CD8-positive, alpha-beta memory T cell (primary cell): ENCODE measurements around the gene YAF2. TPM values are rescaled to one million over a fixed set of nuclear protein-coding genes. Genes with fewer than 3 reads are reported as not detected.
"Not testable (repeated sequence)": the region's sequence is repeated elsewhere in the genome, so short reads cannot be mapped to it uniquely, and the experiment has no call there.

Source experiments
- CTCF ChIA-PET: fragments of 350-600 bp; sonication (Branson Sonifier 250); formaldehyde crosslinking; loops from one replicate; lab custom pipeline; 2021; ENCODE audit warnings: antibody characterized with exemption; lab: Charles Lee
- POLR2A ChIA-PET: fragments of 350-600 bp; sonication (Branson Sonifier 250); formaldehyde crosslinking; loops from one replicate; lab custom pipeline; 2021; ENCODE audit warnings: antibody characterized with exemption; lab: Charles Lee
- DNase-seq, 5 donors: peaks; one replicate each; pipeline versions ENCODE4 v3.0.0 to v3.0.0-alpha.2; 2020 to 2022; ENCODE audit warnings: mixed read lengths in 1 of 5
- H3K27ac ChIP-seq: one replicate; pipeline ENCODE4 v1.7.0; 2013; ENCODE audit warnings: low read depth, mild to moderate bottlenecking, low read length, moderate library complexity
- H3K27me3 ChIP-seq: 2 replicates; pipeline ENCODE4 v1.7.0; 2013; ENCODE audit warnings: low read length, mild to moderate bottlenecking; ENCODE audit not compliant: insufficient read depth, poor library complexity, severe bottlenecking
- H3K36me3 ChIP-seq: 2 replicates; pipeline ENCODE4 v1.7.0; 2013; ENCODE audit warnings: mild to moderate bottlenecking, low read length, moderate library complexity; ENCODE audit not compliant: insufficient read depth
- H3K4me1 ChIP-seq: 2 replicates; pipeline ENCODE4 v1.7.0; 2013; ENCODE audit warnings: mild to moderate bottlenecking, low read length, moderate library complexity; ENCODE audit not compliant: insufficient read depth
- H3K4me3 ChIP-seq: 2 replicates; pipeline ENCODE4 v1.7.0; 2013; ENCODE audit warnings: mild to moderate bottlenecking, low read length
- H3K9me3 ChIP-seq: 2 replicates; pipeline ENCODE4 v1.7.0; 2013; ENCODE audit warnings: mild to moderate bottlenecking, low read length
- H3K27ac Mint-ChIP-seq, 8 donors: one replicate each; pipeline ENCODE4 v1.8.0; 2020 to 2021; ENCODE audit warnings: mixed read lengths in 8 of 8, mild to moderate bottlenecking in 6 of 8, inconsistent platforms in 3 of 8, moderate library complexity in 3 of 8
- H3K27me3 Mint-ChIP-seq, 2 donors: one replicate each; pipeline ENCODE4 v1.8.0; 2020 to 2021; ENCODE audit warnings: mixed read lengths in 2 of 2, mild to moderate bottlenecking in 1 of 2, moderate library complexity in 1 of 2
- H3K36me3 Mint-ChIP-seq, 3 donors: one replicate each; pipeline ENCODE4 v1.8.0; 2020 to 2021; ENCODE audit warnings: mixed read lengths in 3 of 3, inconsistent platforms in 1 of 3, mild to moderate bottlenecking in 1 of 3
- H3K4me1 Mint-ChIP-seq, 3 donors: one replicate each; pipeline ENCODE4 v1.8.0; 2020 to 2021; ENCODE audit warnings: mixed read lengths in 3 of 3, inconsistent platforms in 1 of 3, mild to moderate bottlenecking in 1 of 3
- H3K4me3 Mint-ChIP-seq, 7 donors: one replicate each; pipeline ENCODE4 v1.8.0; 2020 to 2021; ENCODE audit warnings: mixed read lengths in 7 of 7, mild to moderate bottlenecking in 6 of 7, moderate library complexity in 4 of 7, inconsistent platforms in 2 of 7
- H3K9me3 Mint-ChIP-seq, 5 donors: one replicate each; pipeline ENCODE4 v1.8.0; 2020 to 2022; ENCODE audit warnings: mixed read lengths in 5 of 5, mild to moderate bottlenecking in 3 of 5, moderate library complexity in 2 of 5, inconsistent platforms in 1 of 5
- polyA plus RNA-seq: library from polyadenylated mRNA; unstranded; fragments of 300-500 nt; fragmentation: Illumina TruSeq; gene quantifications from one replicate; pipeline ENCODE4 v1.2.3, GENCODE V29; 2021
- total RNA-seq, 2 experiments: library from RNA; stranded (reverse); gene quantifications; one replicate each; pipeline ENCODE4 v1.2.3, GENCODE V29; 2021

YAF2 gene
- total and polyA plus RNA-seq, 3 experiments from 2014 or later: 26.3 to 37.8 (median 36.2) TPM

- no peak overlapping the region for H3K27ac Mint-ChIP-seq
- Histone ChIP-seq H3K9me3 (no peaks in the 10 kb centered on the region), H3K36me3 (no peaks in the 10 kb centered on the region), H3K4me3 (no peak overlapping the region), H3K27me3 (no peaks in the 10 kb centered on the region), H3K4me1 (no peaks in the 10 kb centered on the region), H3K27ac (no peak overlapping the region)
- H3K4me1 Mint-ChIP-seq: peaks cover 0 to 7% (median 0%) of the 10 kb centered on the region in 3 donors
- H3K4me3 Mint-ChIP-seq: no peak overlapping the region
- no peak for DNase-seq
- H3K27me3 Mint-ChIP-seq: no peaks in the 10 kb centered on the region
- ChIA-PET CTCF (interaction anchor here (1.4 kb wide), 1 partner anchor 52 kb away, joined by 3 read pairs; no protein-coding TSS in a partner anchor), POLR2A (no interaction called here)
- no peaks in the 10 kb centered on the region for H3K9me3 Mint-ChIP-seq
- H3K36me3 Mint-ChIP-seq: no peaks in the 10 kb centered on the region
Observed at GRCh38 chr12:42262271-42262670, 24.2 kb upstream of the YAF2 start.

- peaks cover 0 to 7% (median 0%) of the 10 kb centered on the region in 3 donors for H3K4me1 Mint-ChIP-seq
- Histone ChIP-seq H3K4me3 (no peak overlapping the region), H3K9me3 (no peaks in the 10 kb centered on the region), H3K36me3 (no peaks in the 10 kb centered on the region), H3K27ac (no peak overlapping the region), H3K4me1 (no peaks in the 10 kb centered on the region), H3K27me3 (no peaks in the 10 kb centered on the region)
- H3K9me3 Mint-ChIP-seq: no peaks in the 10 kb centered on the region
- no peak overlapping the region for H3K27ac Mint-ChIP-seq
- no peak overlapping the region for H3K4me3 Mint-ChIP-seq
- no peaks in the 10 kb centered on the region for H3K36me3 Mint-ChIP-seq
- no peak for DNase-seq
- no peaks in the 10 kb centered on the region for H3K27me3 Mint-ChIP-seq
- ChIA-PET CTCF (interaction anchor here (1.4 kb wide), 1 partner anchor 52 kb away, joined by 3 read pairs; no protein-coding TSS in a partner anchor), POLR2A (no interaction called here)
Observed at GRCh38 chr12:42261708-42262107, 23.7 kb upstream of the YAF2 start.

- Mint-ChIP-seq H3K27ac (no peak overlapping the region), H3K9me3 (no peaks in the 10 kb centered on the region), H3K27me3 (no peaks in the 10 kb centered on the region), H3K4me3 (no peak overlapping the region), H3K36me3 (no peaks in the 10 kb centered on the region), H3K4me1 (peaks cover 0 to 7% (median 0%) of the 10 kb centered on the region in 3 donors)
- Histone ChIP-seq H3K27ac (no peak overlapping the region), H3K27me3 (no peaks in the 10 kb centered on the region), H3K4me3 (no peak overlapping the region), H3K9me3 (no peaks in the 10 kb centered on the region), H3K4me1 (no peaks in the 10 kb centered on the region), H3K36me3 (no peaks in the 10 kb centered on the region)
- ChIA-PET POLR2A (no interaction called here), CTCF (no interaction called here)
- DNase-seq: no peak
Observed at GRCh38 chr12:42260518-42260917, 22.5 kb upstream of the YAF2 start.

GRCh38 chr12:42259699-42260098 is 21.7 kb upstream of the YAF2 start:
- Histone ChIP-seq H3K27me3 (no peaks in the 10 kb centered on the region), H3K4me1 (no peaks in the 10 kb centered on the region), H3K27ac (no peak overlapping the region), H3K9me3 (no peaks in the 10 kb centered on the region), H3K4me3 (no peak overlapping the region), H3K36me3 (no peaks in the 10 kb centered on the region)
- ChIA-PET POLR2A (interaction anchor here (0.6 kb wide), 1 partner anchor 47 kb away, joined by 10 read pairs; no protein-coding TSS in a partner anchor), CTCF (no interaction called here)
- Mint-ChIP-seq H3K27me3 (no peaks in the 10 kb centered on the region), H3K4me1 (peaks cover 0 to 4% (median 0%) of the 10 kb centered on the region in 3 donors), H3K9me3 (no peaks in the 10 kb centered on the region), H3K4me3 (no peak overlapping the region), H3K36me3 (no peaks in the 10 kb centered on the region), H3K27ac (no peak overlapping the region)
- no peak for DNase-seq

GRCh38 chr12:42255866-42256261 is 17.8 kb upstream of the YAF2 start:
- H3K27me3 ChIP-seq: no peaks in the 10 kb centered on the region
- no peaks in the 10 kb centered on the region for H3K4me1 ChIP-seq
- ChIA-PET POLR2A (no interaction called here), CTCF (no interaction called here)
- no peaks in the 10 kb centered on the region for H3K9me3 ChIP-seq
- DNase-seq: no peak
- no peaks in the 10 kb centered on the region for H3K4me1 Mint-ChIP-seq
- H3K4me3 Mint-ChIP-seq: no peak overlapping the region
- peaks cover 0 to 5% (median 0%) of the 10 kb centered on the region in 5 donors for H3K9me3 Mint-ChIP-seq
- no peaks in the 10 kb centered on the region for H3K36me3 ChIP-seq
- H3K36me3 Mint-ChIP-seq: peaks cover 0 to 1% (median 0%) of the 10 kb centered on the region in 3 donors
- H3K27me3 Mint-ChIP-seq: no peaks in the 10 kb centered on the region
- no peak overlapping the region for H3K4me3 ChIP-seq
- no peak overlapping the region for H3K27ac Mint-ChIP-seq
- H3K27ac ChIP-seq: no peak overlapping the region

GRCh38 chr12:42255221-42255865 is 17.3 kb upstream of the YAF2 start:
- H3K4me3 Mint-ChIP-seq: no peak overlapping the region
- H3K36me3 Mint-ChIP-seq: peaks cover 0 to 1% (median 0%) of the 10 kb centered on the region in 3 donors
- no peaks in the 10 kb centered on the region for H3K27me3 Mint-ChIP-seq
- DNase-seq: no peak
- Histone ChIP-seq H3K36me3 (no peaks in the 10 kb centered on the region), H3K9me3 (no peaks in the 10 kb centered on the region), H3K27ac (no peak overlapping the region), H3K27me3 (no peaks in the 10 kb centered on the region), H3K4me1 (no peaks in the 10 kb centered on the region), H3K4me3 (no peak overlapping the region)
- CTCF ChIA-PET: no interaction called here
- H3K27ac Mint-ChIP-seq: no peak overlapping the region
- POLR2A ChIA-PET: no interaction called here
- H3K4me1 Mint-ChIP-seq: no peaks in the 10 kb centered on the region
- H3K9me3 Mint-ChIP-seq: peaks cover 0 to 5% (median 0%) of the 10 kb centered on the region in 5 donors

GRCh38 chr12:42252645-42253044 is 14.6 kb upstream of the YAF2 start:
- H3K27me3 Mint-ChIP-seq, H3K27ac ChIP-seq, H3K36me3 ChIP-seq, H3K4me3 ChIP-seq, H3K27me3 ChIP-seq, DNase-seq, H3K4me1 ChIP-seq, H3K27ac Mint-ChIP-seq, CTCF ChIA-PET, H3K4me1 Mint-ChIP-seq, H3K9me3 Mint-ChIP-seq, H3K9me3 ChIP-seq, H3K36me3 Mint-ChIP-seq, H3K4me3 Mint-ChIP-seq: not testable (repeated sequence)
- POLR2A ChIA-PET: interaction anchor here (0.6 kb wide), 1 partner anchor 10 kb away, joined by 6 read pairs; no protein-coding TSS in a partner anchor

- H3K27me3 Mint-ChIP-seq, DNase-seq, H3K4me3 Mint-ChIP-seq, H3K27me3 ChIP-seq, H3K27ac ChIP-seq, H3K27ac Mint-ChIP-seq, H3K36me3 Mint-ChIP-seq, H3K9me3 Mint-ChIP-seq, H3K4me1 Mint-ChIP-seq, H3K9me3 ChIP-seq, H3K4me1 ChIP-seq, POLR2A ChIA-PET, CTCF ChIA-PET, H3K4me3 ChIP-seq, H3K36me3 ChIP-seq: not testable (repeated sequence)
Observed at GRCh38 chr12:42249033-42249432, 11.0 kb upstream of the YAF2 start.
